UCSD-AML1 (cell line): Measurements from ENCODE around the gene TNFAIP1.

Source experiments
- DNase-seq: peaks from one replicate; lab custom pipeline; 2025; ENCODE audit not compliant: unreplicated experiment; lab: John Stamatoyannopoulos, UW

The TNFAIP1 gene

DNA sequence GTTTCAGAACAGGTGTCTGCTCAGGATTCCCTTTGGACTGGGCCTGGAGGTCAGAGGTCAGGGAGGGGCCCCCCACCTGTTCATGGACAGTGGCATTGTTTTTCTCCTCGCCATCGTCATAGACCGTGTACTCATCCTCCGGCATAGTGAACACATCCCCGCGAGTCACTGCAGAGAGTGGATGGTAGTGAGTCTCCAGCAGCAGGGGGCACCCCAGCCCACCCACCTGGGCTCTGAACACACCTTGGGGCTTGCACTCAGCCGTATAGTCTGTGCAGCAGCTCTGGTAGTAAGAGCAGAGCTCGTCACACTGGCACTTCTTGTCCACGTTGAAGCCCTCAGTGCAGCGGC lies 34.1 kb downstream of the TNFAIP1 start:
- DNase-seq = no peak

DNA sequence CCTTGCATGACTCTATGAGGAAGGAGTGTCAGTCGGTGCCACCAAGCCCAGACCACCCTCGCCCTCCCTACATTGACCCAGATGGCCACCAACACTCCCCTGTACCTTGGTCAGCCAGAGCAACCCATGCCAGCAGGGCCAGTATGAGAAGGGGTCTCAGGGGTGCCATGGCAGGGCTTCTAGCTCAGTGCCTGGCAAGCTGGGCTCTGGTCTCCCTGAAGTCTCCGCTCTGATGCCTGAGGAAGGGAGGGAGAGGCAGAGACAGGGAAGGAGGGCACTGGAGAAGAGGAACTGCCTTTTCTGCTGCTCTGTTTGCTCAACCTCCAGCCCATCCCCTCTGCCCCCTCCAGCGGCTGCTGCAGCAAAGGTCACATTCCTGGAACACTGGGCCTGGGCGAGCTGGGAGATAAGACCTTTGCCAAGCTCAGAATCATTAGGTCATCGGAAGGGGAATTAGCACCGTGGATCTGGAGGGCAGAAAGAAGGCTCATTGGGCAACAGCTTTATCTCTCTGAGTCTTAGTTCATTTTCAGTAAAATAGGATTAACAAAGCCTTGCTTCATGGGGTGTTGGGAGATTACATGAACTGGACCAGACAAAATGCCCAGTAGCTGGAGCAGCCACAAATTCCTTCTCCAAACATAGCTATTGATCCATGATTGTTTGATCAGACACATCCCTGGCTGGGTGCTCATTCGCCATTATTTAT lies 34.6 kb downstream of the TNFAIP1 start, which contains the start of gene VTN:
TSS of gene VTN (minus strand) at position 273 of the 709 bp plus-strand sequence. CDS start at position 169, 104 bp downstream.
- peak; percentile 29 for DNase-seq

DNA sequence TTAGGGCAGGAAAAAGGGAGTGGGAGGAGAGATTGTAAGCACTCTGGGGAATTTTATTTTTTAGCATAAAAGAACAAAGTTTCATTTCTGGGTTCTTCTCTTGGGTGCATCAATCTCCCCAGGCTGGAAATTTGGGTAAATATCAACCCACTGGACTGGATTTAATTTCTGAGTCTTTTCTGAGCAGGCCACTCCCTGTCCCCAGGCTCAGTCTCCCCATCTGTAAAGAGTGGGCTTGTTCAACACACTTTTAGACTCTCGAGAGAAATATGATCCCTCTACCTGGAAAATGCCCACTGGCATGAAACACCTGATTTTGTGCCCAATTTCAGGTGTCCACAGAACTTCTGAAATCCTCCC lies 35.2 kb downstream of the TNFAIP1 start:
- DNase-seq = no peak

DNA sequence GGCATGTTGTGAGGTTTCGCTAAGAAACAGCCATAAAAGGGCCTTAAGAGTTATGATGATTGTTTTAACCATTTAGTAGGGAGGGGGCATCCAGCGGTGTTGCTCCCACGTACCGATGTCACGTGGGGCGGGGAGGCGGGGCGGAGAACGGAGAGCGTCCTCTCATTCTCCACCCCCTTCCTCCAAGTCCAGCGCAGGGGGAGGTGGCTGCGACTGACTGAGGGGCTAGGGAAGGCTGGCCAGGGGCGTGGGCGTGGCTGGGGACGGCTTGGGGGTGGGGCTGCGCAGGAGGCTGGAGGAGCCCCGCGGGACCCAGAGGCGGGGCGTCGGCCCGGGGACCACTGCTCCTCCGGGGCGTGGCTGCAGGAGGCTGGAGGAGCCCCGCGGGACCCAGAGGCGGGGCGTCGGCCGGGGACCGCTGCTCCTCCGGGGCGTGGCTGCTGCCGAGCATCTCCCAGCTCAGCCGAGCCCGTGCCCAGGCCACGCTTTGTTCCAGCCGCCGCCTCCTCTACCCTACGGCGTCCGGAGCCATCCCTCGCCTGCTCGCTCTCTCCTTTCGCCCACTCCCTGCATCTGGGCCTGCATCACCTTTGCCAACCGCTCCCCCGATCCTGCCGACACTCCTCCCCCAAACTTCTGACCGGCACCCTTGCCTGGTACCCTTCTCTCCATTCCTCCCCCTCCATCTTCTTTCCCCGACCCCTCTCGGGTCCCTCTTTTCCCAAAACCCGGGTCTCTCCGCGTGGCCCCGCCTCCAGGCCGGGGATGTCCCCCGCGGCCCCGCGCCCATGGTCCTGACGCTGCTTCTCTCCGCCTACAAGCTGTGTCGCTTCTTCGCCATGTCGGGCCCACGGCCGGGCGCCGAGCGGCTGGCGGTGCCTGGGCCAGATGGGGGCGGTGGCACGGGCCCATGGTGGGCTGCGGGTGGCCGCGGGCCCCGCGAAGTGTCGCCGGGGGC lies 36.0 kb downstream of the TNFAIP1 start, which contains the start of gene SARM1:
TSS of gene SARM1 (plus strand) at position 450 of the 958 bp plus-strand sequence. CDS start at position 789, 339 bp downstream.
- DNase-seq = peak; percentile 77

DNA sequence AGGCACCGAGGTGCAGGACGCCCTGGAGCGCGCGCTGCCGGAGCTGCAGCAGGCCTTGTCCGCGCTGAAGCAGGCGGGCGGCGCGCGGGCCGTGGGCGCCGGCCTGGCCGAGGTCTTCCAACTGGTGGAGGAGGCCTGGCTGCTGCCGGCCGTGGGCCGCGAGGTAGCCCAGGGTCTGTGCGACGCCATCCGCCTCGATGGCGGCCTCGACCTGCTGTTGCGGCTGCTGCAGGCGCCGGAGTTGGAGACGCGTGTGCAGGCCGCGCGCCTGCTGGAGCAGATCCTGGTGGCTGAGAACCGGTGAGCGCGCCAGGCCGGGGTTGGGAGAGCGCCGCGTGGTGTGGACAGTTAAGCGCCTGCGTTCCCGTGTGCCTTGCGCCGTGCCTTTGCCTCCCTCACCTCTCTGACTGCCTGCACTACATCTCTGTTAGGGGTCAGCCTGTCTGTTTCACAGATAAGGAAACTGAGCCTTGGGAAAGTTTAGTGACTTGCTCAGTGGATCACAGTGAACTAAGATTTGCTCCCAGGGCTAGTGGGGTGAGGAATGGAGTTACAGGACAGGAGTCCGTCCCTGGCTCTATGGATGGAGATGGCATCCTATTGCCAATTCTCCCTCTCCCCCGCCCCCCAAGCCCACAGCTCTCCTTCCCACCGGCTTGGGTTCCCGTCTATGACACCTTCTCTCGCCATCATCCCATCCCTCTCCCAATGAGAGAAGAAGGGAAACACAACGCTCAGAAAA lies 36.8 kb downstream of the TNFAIP1 start:
- no peak for DNase-seq

DNA sequence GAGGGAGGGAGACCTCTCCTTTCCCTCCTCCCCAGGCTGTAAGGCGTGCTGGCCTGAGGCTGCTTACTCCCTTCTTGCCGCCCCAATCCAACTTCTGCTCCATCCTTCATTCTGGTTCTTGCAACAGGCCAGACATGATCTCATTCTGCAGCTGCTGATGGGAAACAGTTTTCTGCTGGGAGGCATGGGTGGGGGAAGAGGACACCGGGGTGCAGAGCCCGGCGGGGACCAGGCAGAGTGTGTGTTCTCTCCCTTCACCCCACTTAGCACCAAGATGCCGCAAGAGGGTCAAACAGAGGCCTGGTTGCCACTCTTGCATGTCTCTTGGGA lies 37.3 kb downstream of the TNFAIP1 start:
- DNase-seq = no peak

DNA sequence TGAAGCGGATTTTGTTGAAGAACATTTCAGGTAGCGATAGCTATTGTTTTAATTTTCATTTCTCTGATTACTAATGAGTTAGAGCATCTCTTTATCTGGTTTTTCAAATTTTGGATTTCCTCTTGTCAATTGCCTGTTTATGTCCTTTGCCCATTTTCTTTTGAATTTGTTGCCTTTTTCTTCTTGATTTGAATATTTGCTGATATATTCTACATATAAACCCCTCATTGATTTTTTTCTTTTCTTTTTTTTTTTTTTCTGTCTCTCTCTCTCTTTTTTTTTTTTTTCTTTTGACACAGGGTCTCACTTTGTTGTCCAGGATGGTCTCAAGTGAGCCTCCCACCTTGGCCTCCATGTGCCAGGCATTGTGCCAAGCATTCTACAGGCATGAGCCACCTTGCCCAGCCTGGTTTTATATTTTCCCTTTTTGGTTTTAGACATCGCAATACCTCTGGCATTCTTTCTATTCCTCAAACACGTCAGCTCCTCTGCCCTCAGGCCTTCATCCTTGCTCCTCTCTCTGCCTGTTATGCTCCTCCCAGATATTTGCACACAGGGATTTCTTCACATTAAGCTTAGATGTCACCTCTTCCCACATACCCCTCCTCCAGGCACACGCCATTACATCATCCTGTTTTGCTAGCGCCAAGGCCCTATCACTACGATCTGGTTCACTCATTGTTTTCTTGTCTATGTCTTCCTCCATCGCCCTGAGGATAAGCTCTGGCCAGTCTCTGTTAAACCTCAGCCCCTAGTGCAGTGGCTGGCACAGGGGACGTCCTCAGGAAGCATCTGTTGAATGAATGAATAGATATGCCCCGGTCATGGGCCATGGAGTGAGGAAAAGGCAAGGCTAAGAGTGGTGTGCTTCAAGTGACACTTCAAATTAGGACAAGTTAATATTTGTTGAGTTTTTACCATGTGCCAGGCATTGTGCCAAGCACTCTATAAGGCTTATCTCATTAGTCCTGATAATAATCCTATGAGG lies 44.5 kb downstream of the TNFAIP1 start:
- DNase-seq = peak; percentile 32

DNA sequence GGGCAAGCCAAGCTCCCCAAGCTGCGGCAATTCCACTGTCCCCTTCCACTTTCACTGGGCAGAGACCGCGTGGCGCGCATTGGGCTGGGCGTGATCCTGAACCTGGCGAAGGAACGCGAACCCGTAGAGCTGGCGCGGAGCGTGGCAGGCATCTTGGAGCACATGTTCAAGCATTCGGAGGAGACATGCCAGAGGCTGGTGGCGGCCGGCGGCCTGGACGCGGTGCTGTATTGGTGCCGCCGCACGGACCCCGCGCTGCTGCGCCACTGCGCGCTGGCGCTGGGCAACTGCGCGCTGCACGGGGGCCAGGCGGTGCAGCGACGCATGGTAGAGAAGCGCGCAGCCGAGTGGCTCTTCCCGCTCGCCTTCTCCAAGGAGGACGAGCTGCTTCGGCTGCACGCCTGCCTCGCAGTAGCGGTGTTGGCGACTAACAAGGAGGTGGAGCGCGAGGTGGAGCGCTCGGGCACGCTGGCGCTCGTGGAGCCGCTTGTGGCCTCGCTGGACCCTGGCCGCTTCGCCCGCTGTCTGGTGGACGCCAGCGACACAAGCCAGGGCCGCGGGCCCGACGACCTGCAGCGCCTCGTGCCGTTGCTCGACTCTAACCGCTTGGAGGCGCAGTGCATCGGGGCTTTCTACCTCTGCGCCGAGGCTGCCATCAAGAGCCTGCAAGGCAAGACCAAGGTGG lies 45.7 kb downstream of the TNFAIP1 start:
- no peak for DNase-seq

DNA sequence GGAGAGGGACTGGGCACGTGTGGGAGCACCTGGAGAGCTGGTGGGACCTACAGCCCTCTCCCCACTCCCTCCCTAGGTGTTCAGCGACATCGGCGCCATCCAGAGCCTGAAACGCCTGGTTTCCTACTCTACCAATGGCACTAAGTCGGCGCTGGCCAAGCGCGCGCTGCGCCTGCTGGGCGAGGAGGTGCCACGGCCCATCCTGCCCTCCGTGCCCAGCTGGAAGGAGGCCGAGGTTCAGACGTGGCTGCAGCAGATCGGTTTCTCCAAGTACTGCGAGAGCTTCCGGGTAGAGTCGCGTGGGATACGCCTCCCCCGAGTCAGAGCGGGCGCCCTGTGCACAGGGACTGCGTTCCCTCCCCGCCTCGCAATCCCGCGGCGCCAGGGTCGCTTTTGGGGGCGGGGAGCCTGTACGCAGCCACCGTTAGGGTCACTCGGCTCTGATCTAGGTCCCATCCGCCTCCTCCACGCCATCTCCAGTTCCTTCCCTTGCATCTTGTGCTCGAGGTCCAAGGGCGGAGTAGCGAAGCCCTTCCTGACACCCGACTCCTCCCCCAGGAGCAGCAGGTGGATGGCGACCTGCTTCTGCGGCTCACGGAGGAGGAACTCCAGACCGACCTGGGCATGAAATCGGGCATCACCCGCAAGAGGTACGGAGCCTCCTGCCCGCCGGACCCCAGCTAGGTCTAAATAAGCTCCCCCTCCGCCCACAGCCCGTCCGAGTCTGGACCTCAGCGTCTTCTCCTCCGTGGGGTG lies 48.9 kb downstream of the TNFAIP1 start:
- no peak for DNase-seq

DNA sequence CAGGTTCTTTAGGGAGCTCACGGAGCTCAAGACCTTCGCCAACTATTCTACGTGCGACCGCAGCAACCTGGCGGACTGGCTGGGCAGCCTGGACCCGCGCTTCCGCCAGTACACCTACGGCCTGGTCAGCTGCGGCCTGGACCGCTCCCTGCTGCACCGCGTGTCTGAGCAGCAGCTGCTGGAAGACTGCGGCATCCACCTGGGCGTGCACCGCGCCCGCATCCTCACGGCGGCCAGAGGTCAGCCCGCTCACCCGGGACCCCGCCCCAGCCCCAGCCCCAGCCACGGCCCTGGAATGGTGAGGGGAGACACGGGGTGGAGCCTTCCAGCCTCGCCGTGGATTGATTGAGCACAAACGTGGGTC lies 49.5 kb downstream of the TNFAIP1 start:
- no peak for DNase-seq

DNA sequence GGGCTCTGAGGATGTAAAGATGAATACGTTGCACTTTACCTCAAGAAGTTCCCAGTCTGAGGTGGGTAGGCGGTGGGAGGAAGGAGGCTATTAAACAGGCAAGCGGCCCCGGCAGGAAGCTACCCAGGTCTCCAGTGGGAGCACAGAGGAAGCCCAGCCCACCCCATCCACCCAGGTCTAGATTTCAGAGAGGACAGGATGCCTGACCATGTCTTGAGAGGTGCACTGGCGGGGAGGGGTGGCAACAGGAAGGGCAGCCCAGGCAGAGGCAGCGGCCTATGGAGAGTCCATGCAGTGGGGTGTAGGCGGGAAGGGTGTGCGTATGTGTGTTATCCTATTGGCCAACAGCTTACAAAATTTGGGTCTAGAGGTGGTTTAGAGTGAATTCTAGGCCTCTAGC lies 49.8 kb downstream of the TNFAIP1 start:
- no peak for DNase-seq

DNA sequence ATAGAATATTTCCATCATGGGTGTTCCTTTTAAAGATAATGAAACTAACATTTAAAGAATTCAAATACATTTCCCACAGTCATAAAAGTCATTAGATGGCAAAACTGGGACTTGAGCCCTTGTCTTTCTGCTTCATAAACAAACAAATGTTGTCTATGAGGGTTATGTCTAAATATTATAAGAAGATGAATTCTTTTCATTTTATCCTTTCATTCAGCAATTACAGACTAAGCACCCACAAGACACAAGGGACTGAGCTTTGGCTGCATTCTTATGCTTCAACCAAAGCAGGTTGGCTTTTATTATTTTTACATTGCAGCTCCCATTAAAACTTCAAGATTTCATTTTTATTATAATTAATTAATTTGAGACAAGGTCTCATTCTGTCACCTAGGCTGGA lies 50.8 kb downstream of the TNFAIP1 start:
- no peak for DNase-seq

DNA sequence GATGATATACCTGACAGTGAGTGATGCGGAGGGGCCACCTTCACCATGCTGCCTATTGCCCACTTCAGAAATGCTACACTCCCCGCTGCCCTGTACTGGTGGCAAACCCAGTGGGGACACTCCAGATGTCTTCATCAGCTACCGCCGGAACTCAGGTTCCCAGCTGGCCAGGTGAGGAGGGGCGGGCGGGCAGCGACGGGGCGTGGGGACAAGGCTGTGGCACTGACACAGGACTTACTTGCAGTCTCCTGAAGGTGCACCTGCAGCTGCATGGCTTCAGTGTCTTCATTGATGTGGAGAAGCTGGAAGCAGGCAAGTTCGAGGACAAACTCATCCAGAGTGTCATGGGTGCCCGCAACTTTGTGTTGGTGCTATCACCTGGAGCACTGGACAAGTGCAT lies 52.5 kb downstream of the TNFAIP1 start:
- no peak for DNase-seq

DNA sequence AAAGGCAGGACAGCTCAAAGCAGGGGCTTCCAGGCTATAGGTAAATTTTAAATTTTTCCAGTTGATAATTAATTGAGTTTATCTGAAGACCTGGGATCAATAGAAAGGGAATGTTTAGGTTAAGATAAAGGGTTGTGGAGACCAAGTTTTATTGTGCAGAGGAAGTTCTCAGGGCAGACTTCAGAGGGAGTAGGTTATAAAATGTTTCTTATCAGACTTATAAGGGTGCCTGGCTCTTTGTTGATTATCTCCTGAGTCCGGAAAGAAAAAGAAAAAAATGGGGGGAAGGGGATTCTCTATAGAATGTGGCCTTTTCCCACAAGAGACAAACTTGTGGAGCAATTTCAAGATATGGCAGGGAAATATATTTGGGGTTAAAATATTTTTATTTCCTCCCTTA lies 54.6 kb downstream of the TNFAIP1 start:
- DNase-seq = no peak

DNA sequence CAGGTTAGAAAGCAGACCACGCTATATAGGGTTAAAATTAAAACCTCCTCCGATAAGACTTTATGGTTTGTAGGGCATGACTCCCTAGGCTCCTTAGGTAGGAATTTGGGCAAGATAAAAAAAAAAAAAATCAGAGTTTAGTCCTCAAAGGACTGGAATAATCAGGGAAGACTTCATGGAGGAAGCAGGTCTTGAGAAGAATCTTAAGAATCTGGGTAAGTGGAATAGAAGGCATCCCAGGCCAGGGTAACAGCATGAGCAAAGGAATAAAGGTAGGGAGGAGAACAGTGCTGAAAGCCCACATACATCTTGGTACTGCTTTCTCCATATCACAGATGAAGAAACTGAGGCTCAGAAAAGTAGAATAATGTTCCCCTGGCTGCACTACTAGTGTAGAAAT lies 55.0 kb downstream of the TNFAIP1 start:
- no peak for DNase-seq

DNA sequence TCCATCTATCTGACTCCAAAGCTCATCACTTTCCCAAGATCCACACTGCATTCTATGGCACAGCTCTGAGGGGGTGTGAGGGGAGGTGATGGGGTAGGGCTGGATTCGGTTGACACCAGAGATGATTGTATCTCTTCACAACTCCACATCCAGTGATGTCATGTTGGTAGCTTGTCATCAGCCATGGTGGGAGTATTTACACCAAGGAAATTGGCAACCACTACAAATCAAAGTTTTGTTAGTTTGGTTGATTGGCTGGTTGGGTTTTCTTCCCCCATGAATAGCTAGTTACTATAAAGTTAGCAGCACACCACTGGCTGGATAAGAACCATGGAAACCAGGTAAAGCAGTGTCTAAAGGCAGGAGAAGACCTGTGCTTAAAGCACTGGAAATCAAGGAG lies 55.4 kb downstream of the TNFAIP1 start:
- no peak for DNase-seq

DNA sequence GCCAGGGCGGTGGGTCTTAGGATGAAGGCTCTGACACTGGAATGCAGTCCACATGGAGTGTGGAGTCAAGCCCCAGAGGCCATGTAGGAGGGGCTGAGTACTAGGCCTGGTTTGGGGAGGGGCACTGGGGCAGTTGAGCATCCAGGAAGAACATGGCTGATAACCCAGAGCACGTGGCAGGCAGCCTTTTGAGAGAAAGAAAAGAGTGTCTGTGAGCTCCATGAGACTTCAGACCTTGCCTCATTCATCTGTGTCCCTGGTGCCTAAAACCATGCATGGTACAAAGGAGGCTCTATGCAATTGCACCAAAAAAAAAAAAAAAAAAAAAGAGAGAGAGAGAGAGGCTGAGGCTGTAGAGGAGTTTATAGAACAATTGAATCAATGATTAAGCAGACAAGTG lies 55.8 kb downstream of the TNFAIP1 start:
- no peak for DNase-seq

DNA sequence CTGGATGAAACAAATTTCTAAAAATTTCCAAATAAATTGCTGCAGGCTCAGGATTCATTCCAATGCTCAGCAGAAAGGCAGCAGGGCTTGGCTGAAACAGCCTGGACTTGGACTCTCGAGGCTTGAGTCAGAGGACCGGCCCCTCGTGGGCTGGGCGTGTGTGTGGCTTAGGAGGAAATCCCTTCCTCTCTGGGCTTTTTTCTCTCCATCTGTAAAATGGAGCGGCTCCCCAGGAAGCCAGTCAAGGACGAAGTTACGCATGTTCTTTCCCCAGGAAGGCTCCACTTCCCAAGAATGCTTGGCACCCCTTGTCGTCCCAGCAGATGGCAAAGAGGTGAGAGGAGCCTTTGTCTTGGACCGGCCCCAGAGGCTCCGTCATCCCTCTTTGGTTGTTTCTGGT lies 56.9 kb downstream of the TNFAIP1 start:
- no peak for DNase-seq
